GM20000 (cell line): ENCODE data around the gene IQGAP2.
A peak's percentile ranks its signal among the peaks of the same experiment; 100 is the strongest.

Source experiments
- DNase-seq: peaks from one replicate; pipeline ENCODE4 v3.0.0; 2012; ENCODE audit warnings: low spot score
- CTCF ChIP-seq: IDR thresholded peaks from 2 replicates; pipeline ENCODE4 v1.5.1; 2012; ENCODE audit warnings: mild to moderate bottlenecking, control low read depth; ENCODE audit errors: extremely low read depth, missing control alignments

The IQGAP2 gene

DNA sequence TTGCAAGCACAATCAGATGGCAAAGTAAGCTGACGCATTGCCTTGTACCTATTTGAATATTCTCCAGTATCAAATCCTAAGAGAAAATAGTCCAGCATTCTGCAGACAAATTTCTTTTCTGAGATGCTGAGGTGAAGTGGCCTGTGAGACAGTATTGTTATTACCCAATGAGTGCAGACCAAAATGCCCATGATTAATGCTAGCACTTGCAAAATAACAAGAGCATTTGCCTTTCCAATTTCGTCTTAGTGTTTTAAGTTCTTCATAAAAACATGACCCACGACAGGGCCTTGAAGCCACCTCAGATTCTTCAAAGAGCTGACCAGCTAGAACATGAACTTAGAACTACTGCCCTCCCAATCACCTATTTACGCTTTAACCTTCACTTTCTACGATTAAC, 2.6 kb upstream of the IQGAP2 start:
- DNase-seq = no peak
- no peak for TF ChIP-seq CTCF

GRCh38 chr5:76401801-76402250, 1.3 kb upstream of the IQGAP2 start:
- DNase-seq = peak; percentile 32
- no peak for TF ChIP-seq CTCF

GRCh38 chr5:76402251-76402885, 717 bp upstream of the IQGAP2 start:
- DNase-seq = peak; percentile 86
- TF ChIP-seq CTCF = no peak

DNA sequence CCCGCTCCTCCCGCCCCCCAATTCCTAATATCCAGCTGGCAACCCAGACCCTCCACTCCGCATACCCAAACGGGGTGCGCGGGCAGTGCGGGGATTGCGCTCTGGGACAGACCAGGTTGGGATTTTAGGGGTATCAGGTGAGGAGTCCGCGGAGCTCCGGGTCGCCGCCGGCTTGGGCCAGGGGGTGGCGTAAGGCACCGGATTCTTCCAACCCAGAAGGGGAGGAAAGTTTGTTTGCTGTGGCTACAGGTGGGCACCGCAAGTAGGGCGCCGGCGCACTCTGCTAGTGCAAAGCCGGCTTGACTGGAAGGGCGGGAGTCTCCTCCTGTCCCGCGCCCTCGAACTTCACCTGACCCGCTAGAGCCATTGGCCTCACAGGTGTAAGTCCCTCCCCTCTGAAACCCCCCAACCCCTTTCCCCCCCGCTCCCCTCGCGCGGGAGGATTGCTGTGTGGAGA, 709 bp downstream of the IQGAP2 start:
- DNase-seq = peak; percentile 55
- no peak for TF ChIP-seq CTCF

DNA sequence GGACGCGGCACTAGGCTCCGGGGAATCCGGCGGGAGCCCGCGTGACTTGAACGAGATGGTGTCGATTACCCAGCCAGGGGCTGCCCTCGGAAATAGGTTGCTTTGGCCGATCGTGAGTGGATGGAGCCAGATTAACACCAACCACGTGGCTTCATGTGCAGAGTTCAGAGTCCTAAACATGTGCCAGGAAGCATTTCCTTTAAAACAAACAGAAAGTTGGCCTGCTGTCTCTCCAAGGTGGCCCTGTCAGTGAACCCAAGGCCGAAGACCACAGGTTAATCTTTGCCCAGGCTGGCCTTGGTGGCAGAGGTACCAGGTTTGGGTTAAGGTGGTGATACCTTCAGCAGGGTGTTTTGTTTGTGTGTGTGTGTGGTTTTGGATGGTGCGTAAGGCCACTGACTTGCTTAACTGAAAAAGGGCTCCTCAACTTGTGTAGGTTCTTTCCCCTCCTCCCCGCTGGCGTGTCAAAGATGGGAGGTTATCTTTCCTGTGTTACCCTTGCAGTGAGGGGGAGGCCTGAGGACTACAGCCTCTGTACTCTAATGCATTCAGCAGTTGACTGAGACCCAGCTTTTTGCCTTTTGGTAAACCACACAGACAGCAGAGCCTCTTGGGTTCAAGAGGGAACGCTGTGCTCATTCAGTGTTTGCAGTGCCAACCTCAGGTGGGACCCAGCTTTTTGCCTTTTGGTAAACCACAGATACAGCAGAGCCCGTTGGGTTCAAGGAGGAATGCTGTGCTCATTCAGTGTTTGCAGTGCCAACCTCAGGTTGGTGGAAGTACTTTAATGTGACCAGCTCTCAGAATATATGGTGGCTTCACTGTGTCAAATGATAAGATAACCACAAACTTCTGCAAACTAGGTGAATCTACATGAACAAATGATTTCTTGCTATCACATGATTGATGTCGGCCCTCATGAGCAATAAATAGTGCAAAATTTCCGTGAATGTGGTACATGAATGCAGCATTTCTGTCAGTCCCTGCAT, 1.4 kb downstream of the IQGAP2 start:
- DNase-seq = peak; percentile 66
- no peak for TF ChIP-seq CTCF

DNA sequence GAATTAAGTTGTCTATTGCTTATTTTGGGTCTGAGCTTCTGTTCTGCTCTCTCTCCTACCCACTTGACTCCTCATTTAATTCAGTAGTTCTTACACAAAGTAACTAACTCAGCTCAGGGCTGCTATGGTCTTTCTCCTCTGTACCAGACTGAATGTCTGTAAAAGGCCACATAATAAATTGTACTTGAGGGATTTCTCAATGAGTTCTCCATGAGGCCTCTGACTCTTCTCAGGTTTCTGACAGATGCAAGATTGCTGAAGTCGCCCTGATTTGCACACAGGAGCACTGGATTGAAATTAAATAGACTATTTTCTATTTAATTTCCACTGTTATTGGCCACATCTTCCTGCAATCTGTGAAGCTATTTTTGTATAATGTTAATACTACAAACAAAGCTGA, 2.9 kb downstream of the IQGAP2 start:
- no peak for DNase-seq
- no peak for TF ChIP-seq CTCF

DNA sequence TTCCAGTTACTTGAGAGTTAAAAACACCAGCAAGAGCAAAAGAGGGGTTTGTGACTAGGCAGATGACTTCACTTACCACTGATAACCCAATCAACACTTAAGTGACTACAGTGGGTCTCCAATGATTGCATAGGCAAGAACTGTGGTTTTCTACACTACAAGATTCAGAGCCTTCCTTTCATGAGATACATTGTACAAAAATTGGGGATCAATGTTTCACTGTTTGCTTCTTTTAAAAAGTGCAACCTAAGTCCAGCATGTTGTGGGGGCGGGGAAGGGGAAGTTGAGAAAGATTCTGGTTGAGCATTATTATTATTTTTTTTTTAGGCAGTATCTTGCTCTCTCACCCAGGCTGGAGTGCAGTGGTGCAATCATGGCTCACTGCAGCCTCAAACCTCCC, 3.6 kb downstream of the IQGAP2 start:
- no peak for TF ChIP-seq CTCF
- no peak for DNase-seq
